Measurements from ENCODE around the gene MALT1.

DNA sequence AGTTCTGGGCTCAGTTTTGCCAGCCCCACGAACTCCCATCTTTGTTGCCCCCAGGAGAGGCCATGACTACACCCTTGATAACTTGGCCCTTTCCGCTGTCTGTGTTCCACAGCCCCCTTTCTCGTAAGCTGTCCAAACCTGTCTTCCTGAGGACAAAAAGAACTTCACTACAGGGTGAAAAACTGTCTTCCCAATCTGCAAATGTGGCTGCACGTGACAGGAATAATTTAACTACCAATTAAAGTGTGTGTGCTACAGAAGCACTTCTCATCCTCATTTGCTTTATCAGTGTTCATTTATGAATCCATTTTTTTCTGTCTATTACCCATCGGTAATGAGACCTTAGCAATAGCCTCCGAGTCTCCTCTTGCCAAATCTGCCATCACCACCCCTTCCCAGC is 33.3 kb upstream of the MALT1 start:
- TF ChIP-seq, protein P1, sequence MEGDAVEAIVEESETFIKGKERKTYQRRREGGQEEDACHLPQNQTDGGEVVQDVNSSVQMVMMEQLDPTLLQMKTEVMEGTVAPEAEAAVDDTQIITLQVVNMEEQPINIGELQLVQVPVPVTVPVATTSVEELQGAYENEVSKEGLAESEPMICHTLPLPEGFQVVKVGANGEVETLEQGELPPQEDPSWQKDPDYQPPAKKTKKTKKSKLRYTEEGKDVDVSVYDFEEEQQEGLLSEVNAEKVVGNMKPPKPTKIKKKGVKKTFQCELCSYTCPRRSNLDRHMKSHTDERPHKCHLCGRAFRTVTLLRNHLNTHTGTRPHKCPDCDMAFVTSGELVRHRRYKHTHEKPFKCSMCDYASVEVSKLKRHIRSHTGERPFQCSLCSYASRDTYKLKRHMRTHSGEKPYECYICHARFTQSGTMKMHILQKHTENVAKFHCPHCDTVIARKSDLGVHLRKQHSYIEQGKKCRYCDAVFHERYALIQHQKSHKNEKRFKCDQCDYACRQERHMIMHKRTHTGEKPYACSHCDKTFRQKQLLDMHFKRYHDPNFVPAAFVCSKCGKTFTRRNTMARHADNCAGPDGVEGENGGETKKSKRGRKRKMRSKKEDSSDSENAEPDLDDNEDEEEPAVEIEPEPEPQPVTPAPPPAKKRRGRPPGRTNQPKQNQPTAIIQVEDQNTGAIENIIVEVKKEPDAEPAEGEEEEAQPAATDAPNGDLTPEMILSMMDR (conservative IDR thresholded peaks at IDR 0.05) = no peak
- TF ChIP-seq ZFX (IDR thresholded peaks at IDR 0.05) = no peak

All from C4-2B (cell line).